Heart left ventricle (tissue), 16 donors: ENCODE results near the gene ADCY9. TPM values are rescaled to one million over a fixed set of nuclear protein-coding genes. Genes with fewer than 3 reads are reported as not detected.

Source experiments
- ATAC-seq, 4 donors: fragments of 200-7000 bp; cut with Tn5 transposase; one replicate each; pipeline ENCODE4 v1.9.1; 2020 to 2022; ENCODE audit warnings: moderate library complexity in 4 of 4, mild to moderate bottlenecking in 3 of 4, moderate number of reproducible peaks in 1 of 4
- DNase-seq, 5 donors: peaks; one replicate each; pipeline ENCODE4 v3.0.0-alpha.2; 2020
- H3K27ac ChIP-seq, 12 donors: fragments of 200-600 bp; sonication (generic) in 4 of 12; one replicate each; pipeline versions ENCODE4 v1.5.0 to v1.8.0; 2016 to 2022; ENCODE audit warnings: mild to moderate bottlenecking in 2 of 12
- H3K27me3 ChIP-seq, 9 donors: fragments of 200-600 bp; sonication (generic) in 2 of 9; one replicate each; pipeline versions ENCODE4 v1.5.1 to v1.8.0; 2016 to 2022; ENCODE audit warnings: mild to moderate bottlenecking in 3 of 9
- H3K36me3 ChIP-seq, 9 donors: fragments of 200-600 bp; sonication (generic) in 2 of 9; one replicate each; pipeline versions ENCODE4 v1.5.0 to v1.8.0; 2018 to 2022; ENCODE audit warnings: mild to moderate bottlenecking in 2 of 9
- H3K4me1 ChIP-seq, 12 donors: fragments of 200-600 bp; sonication (generic) in 4 of 12; one replicate each; pipeline versions ENCODE4 v1.5.0 to v1.8.0; 2016 to 2022; ENCODE audit warnings: mild to moderate bottlenecking in 3 of 12
- H3K4me3 ChIP-seq, 12 donors: fragments of 200-600 bp; sonication (generic) in 4 of 12; one replicate each; pipeline versions ENCODE4 v1.5.0 to v1.8.0; 2017 to 2022; ENCODE audit warnings: mild to moderate bottlenecking in 9 of 12, moderate library complexity in 4 of 12
- H3K9me3 ChIP-seq, 12 donors: fragments of 200-600 bp; sonication (generic) in 4 of 12; one replicate each; pipeline versions ENCODE4 v1.5.0 to v1.8.0; 2016 to 2022; ENCODE audit warnings: mild to moderate bottlenecking in 1 of 12
- POLR2A ChIP-seq, 2 donors: fragments of 450-650 bp; IDR thresholded peaks; one replicate each; pipeline ENCODE4 v1.6.1; 2017; ENCODE audit warnings: antibody characterized with exemption in 2 of 2, mild to moderate bottlenecking in 2 of 2, moderate library complexity in 2 of 2
- WGBS, 4 donors: extraction: QIAGEN DNeasy Blood & Tissue Kit in 2 of 4; methylation state at CpG; one replicate each; pipeline versions ENCODE4 v1.1.5 to v1.1.7; 2013 to 2018; 5-methylcytosine and 5-hydroxymethylcytosine counted together
- intact Hi-C, 10 donors: fragments of 100-400 bp; cut with DNase I; formaldehyde crosslinking; loops; one replicate each; pipeline versions ENCODE4 v1.11.1 to v1.14.2; 2022
- polyA plus RNA-seq, 2 donors: library from polyadenylated mRNA; stranded (reverse); fragments of 200-250 nt; gene quantifications; one replicate each; pipeline ENCODE4 v1.2.3, GENCODE V29; 2013
- total RNA-seq, 9 donors: library from RNA; depleted of rRNA in 2 of 9; stranded (reverse); fragments of >200 nt in 2 of 9; fragmentation: NEBNext Ultra II Directional in 3 of 9; extraction: Animal tissue kit (Norgen Biotek cat#: 25700) in 3 of 9; gene quantifications; one replicate each; pipeline versions ENCODE4 v1.1.0 to v1.2.4, GENCODE V29; 2016 to 2023
- TF ChIP-seq, protein P1 (sequence below), 12 donors: fragments of 200-600 bp; sonication (generic) in 4 of 12; IDR thresholded peaks; one replicate each; pipeline versions ENCODE4 v1.5.0 to v1.8.0; 2018 to 2022; ENCODE audit warnings: antibody characterized with exemption in 12 of 12, mild to moderate bottlenecking in 5 of 12
- donor health status: ischemic (EF 13 %, LVEDD 7.1; RV severe dilation, severe dysfunction).
- donor health status: healthy with polysubstance abuse.
- donor health status: DM: no; HTN: yes; CAD: no.
- donor health status: DM: no; HTN: no; CAD: no.
- donor health status: ischemic (EF 25% LVEDD 6.9; RV normal size, moderate dysfunction).
- donor health status: ischemic (EF 25% LVEDD 5.7; RV mildly dilated, moderate dysfunction).
- donor health status: healthy.
- donor health status: DM: yes; HTN: yes; CAD: no.
- donor health status: ischemic (EF 35%, LVEDD 5.7; RV mildly dilated, moderate dysfunction).
- donor health status: nonischemic (EF 11% LVEDD 7.7; RV severe dilation, severe dysfunction).
- donor health status: DM: yes; HTN: yes; CAD: no.
- donor health status: PGD.
- donor health status: ischemic (EF 29% LVEDD 5.4; RV normal size, mild dysfunction).
- donor health status: nonischemic (EF 23%, LVEDD 6.1; RV moderate dilation, normal function).

ADCY9 gene
- total and polyA plus RNA-seq, 11 donors: 11.8 to 85.8 (median 45.0) TPM

DNA sequence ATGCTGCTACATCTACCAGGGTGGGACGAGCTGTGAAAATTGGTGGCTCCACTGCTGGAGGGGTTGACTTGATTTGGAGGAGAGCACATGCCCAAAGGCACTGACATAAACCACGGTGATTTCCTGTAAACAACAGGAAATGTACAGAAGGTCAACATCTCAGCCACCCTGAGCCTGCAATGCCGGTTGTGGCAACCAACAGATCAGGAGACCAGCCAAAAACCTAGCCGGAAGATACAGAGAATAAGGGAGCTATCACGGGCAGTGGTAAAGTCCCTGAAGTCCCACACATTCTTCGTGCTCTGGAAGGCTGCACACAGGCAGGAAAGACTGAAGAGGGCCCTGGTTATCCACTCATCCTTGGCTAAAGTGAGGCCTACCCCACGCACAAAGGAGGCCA, 56.2 kb downstream of the ADCY9 start:
- Histone ChIP-seq H3K9me3 (peaks cover 0 to 48% (median 24%) of the 10 kb centered on the region in 12 donors), H3K27me3 (no peaks in the 10 kb centered on the region), H3K27ac (peak overlapping the region in 1 of 12 donors; percentile 8), H3K4me3 (no peak overlapping the region), H3K4me1 (peaks cover 0 to under 1% (median 0%) of the 10 kb centered on the region in 12 donors), H3K36me3 (no peaks in the 10 kb centered on the region)
- TF ChIP-seq, protein P1, sequence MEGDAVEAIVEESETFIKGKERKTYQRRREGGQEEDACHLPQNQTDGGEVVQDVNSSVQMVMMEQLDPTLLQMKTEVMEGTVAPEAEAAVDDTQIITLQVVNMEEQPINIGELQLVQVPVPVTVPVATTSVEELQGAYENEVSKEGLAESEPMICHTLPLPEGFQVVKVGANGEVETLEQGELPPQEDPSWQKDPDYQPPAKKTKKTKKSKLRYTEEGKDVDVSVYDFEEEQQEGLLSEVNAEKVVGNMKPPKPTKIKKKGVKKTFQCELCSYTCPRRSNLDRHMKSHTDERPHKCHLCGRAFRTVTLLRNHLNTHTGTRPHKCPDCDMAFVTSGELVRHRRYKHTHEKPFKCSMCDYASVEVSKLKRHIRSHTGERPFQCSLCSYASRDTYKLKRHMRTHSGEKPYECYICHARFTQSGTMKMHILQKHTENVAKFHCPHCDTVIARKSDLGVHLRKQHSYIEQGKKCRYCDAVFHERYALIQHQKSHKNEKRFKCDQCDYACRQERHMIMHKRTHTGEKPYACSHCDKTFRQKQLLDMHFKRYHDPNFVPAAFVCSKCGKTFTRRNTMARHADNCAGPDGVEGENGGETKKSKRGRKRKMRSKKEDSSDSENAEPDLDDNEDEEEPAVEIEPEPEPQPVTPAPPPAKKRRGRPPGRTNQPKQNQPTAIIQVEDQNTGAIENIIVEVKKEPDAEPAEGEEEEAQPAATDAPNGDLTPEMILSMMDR (IDR thresholded peaks at IDR 0.05): no peak
- TF ChIP-seq POLR2A (IDR thresholded peaks at IDR 0.05): no peak
- ATAC-seq (peak in 1 of 4 donors; percentile 13), DNase-seq (no peak)
- intact Hi-C loops: no loop called here
- 48 to 78% (median 60%) methylated on average over 7 of the region's 7 CpGs for WGBS, 4 donors

DNA sequence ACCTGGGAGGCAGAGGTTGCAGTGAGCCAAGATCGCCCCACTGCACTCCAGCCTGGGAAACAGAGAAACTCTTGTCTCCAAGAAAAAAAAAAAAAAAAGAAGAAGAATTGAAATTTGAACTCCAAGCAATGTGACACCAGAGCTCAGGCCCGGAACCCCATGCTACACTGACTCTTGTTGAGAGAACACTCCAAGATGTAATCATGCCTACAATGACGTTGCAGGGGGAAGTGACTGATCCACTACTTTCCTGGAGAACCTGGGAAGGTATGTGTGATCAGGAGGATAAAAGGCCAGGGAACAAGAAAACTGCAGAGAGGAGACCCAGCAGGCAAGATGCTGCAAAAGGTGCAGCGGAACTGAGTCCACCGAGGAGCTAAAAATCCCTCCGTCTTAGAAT, 57.9 kb downstream of the ADCY9 start:
- peaks cover 0 to 39% (median 24%) of the 10 kb centered on the region in 12 donors for H3K9me3 ChIP-seq
- TF ChIP-seq POLR2A (IDR thresholded peaks at IDR 0.05): no peak
- TF ChIP-seq, protein P1 (IDR thresholded peaks at IDR 0.05): no peak
- H3K27me3 ChIP-seq: no peaks in the 10 kb centered on the region
- WGBS, 4 donors: 76 to 87% (median 79%) methylated on average over 6 of the region's 6 CpGs
- no peak overlapping the region for H3K27ac ChIP-seq
- ATAC-seq (no peak), DNase-seq (no peak)
- intact Hi-C loops: no loop called here
- H3K36me3 ChIP-seq: no peaks in the 10 kb centered on the region
- H3K4me1 ChIP-seq: peaks cover 0 to 16% (median 10%) of the 10 kb centered on the region in 12 donors
- no peak overlapping the region for H3K4me3 ChIP-seq

DNA sequence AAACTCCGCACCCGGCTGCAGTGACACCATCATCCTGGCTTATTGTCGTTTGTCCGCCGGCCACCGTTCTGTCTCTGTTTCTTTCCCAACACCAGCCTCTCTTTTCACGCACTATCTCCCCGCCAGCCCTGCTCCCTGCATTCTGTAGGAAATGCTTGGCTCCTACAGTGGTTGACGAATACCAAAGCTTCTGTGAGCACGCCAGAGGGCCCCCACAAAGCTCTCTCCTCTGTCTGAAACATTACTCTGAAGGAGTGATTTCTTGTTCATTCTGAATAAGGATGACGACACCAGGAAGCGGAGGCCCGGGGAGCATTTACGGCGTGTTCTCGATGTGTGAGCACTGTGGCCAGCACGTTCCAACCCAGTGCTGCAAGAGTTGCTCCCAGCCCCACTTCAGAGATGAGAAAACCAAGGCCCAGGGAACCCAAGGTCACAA, 58.8 kb downstream of the ADCY9 start:
- Histone ChIP-seq H3K4me3 (no peak overlapping the region), H3K27ac (no peak overlapping the region), H3K9me3 (peaks cover 0 to 30% (median 22%) of the 10 kb centered on the region in 12 donors), H3K4me1 (peaks cover 0 to 26% (median 19%) of the 10 kb centered on the region in 12 donors), H3K27me3 (no peaks in the 10 kb centered on the region), H3K36me3 (no peaks in the 10 kb centered on the region)
- 89 to 93% (median 91%) methylated on average over 17 of the region's 17 CpGs for WGBS, 4 donors
- ATAC-seq (no peak), DNase-seq (no peak)
- intact Hi-C loops: no loop called here
- TF ChIP-seq, protein P1 (IDR thresholded peaks at IDR 0.05): no peak
- no peak for TF ChIP-seq POLR2A (IDR thresholded peaks at IDR 0.05)

DNA sequence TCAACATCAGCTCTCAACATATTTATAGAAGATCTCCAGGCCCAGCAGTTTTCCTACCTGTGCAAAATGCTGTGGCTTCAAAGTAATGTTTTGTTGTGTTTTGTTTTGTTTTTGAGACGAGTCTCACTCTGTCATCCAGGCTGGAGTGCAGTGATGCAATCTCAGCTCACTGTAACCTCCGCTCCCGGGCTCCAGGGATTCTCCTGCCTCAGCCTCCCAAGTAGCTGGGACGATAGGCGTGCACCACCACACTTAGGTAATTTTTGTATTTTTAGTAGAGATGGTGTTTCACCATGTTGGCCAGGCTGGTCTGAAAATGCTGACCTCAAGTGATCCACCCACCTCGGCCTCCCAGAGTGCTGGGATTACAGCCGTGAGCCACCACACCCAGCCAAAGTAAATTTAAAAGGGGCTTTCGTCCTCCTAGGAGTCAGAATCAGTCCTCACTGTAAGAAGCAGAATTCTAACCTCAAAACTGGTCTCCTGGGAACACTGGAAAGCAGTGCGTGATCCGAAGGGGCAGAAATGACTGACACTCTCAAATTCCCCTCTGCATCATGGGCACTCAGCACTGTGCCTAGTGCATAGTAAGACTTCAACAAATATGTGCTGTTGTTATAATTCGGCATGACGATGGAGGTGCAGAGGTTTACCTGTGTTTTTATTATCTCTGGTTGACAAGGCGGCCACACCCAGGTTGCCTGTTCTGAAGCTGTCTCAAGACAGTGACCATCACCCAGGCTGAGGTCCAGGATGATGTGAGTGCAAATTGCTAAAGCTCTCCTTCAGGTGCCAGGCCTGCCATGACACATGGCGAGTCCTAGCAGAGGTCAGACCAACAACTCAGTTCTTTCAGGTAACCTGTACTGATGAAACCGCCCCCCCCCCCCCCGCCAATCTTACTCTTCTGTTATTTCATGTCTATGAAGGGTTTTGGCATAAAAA, 59.8 kb downstream of the ADCY9 start:
- DNase-seq (no peak), ATAC-seq (no peak)
- H3K27ac ChIP-seq: no peak overlapping the region
- no peaks in the 10 kb centered on the region for H3K27me3 ChIP-seq
- TF ChIP-seq, protein P1 (IDR thresholded peaks at IDR 0.05): no peak
- no peak for TF ChIP-seq POLR2A (IDR thresholded peaks at IDR 0.05)
- H3K4me1 ChIP-seq: peaks cover 0 to 34% (median 22%) of the 10 kb centered on the region in 12 donors
- intact Hi-C loops: no loop called here
- H3K9me3 ChIP-seq: peaks cover 0 to 19% (median 12%) of the 10 kb centered on the region in 12 donors
- WGBS, 4 donors: 89 to 95% (median 90%) methylated on average over 12 to 16 of the region's 16 CpGs
- no peak overlapping the region for H3K4me3 ChIP-seq
- H3K36me3 ChIP-seq: no peaks in the 10 kb centered on the region
